ENCODE results near the gene MAPT.

The MAPT gene

DNA sequence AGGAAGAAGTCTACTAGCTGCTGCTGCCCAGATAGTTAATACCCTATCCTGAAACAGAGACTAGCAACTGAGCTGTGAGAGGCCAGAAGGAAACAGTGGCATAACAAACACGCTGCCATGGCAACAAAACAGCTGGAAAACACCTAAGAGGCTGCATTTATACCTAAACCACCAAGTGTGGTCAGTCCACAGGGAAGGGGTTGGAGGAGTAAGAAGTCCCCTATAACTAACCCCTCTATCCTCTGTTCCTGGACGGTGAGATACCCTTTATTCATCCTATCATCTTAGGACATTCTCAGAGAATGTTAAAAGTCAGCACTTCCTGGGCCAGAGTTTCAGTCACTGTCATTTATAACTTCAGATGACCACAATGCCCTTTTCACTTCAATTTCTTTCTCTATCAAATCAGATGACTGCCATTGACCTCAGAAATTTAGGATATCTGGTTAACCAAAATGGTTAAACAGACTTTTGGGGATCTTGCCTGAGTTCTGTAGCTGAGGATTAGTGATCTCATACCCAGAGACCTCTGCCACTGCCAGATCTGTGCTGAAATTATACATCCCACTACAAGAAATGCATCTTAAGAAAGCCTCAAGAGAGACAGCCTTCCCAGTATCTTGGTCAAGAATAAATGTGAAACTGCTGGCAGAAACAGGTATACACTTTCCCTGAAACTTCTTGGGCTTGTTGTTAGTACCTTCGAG is 140.9 kb downstream of the MAPT start:
- DNase-seq, result peak in 2 of 5 experiments; percentile 23 to 34

DNA sequence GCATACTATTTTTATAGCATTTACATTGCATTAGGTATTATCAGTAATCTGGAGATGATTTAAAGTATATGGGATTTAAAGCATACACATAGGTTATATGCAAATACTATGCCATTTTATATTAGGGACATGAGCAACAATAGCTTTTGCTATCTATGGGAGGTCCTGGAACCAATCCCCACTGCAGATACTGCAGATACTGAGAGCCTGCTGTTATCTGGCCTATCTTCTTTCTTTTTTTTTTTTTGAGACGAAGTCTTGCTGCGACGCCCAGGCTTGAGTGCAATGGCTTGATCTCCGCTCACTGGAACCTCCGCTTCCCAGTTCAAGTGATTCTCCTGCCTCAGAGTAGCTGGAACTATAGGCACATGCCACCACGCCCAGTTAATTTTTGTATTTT is 142.1 kb downstream of the MAPT start:
- no peak for DNase-seq

- DNase-seq, result no peak
Measured at GRCh38 chr17:46037722-46038255, 143.4 kb downstream of the MAPT start.

- no peak for DNase-seq
Measured at GRCh38 chr17:46038414-46038813, 144.1 kb downstream of the MAPT start.

GRCh38 chr17:46038937-46039336 is 144.6 kb downstream of the MAPT start:
- DNase-seq, result no peak

GRCh38 chr17:46039592-46040186 is 145.3 kb downstream of the MAPT start:
- DNase-seq, result no peak

DNA sequence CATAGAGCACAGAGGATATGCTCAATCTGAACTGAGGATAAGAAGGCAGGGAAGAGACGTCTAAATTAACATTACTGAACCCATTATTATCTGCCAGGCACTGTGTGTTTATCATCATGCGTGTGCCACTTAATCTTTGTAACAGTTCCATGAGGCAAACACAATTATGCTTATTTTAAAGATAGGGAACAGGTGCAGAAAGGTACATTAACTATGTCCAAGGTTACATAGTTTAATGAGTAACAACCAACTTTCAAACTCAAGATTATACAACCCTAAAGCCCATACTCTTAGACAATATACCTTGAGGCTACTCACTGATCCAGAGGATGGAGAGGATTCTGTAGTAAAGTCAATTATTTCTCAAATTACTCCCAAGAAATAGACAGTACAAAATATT is 147.9 kb downstream of the MAPT start:
- DNase-seq, result no peak

DNA sequence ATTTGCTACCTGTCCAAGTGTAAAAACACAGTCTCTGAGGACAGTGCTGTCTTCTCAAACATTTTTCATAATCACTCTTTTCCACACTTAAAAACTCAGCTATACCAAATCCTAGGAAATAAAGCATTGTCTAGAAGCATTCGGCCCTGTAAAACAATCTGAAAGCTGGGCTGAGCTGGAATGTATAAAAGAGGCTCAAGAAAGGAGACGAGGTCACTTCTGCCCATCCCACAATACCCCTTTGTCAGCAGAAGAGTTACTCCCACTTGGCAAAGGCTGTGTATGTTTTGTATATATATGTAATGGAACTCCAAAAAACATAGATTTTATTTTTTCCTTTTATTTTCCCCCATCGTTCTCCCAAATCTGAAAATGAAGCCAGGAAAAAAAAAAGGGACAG is 148.6 kb downstream of the MAPT start:
- DNase-seq, result no peak

DNA sequence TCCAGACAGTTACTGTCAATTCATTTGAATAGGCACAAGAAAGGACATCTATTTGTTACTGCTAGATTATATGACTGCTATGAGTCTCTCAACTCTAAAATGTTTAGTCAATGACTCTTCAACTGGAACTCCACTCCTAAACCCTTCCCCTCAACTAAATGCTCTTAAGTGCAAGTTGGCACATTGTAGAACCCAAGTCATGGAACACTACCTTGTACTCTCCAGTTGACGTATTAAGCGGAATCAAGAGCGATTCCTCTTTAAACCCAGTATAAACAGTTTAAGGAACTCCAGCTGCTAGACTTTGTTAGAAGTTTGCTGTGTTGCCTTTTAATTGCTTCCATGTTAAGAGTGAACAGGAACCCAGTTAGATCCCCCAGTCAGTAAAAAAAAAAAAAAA is 149.3 kb downstream of the MAPT start:
- DNase-seq, result no peak

DNA sequence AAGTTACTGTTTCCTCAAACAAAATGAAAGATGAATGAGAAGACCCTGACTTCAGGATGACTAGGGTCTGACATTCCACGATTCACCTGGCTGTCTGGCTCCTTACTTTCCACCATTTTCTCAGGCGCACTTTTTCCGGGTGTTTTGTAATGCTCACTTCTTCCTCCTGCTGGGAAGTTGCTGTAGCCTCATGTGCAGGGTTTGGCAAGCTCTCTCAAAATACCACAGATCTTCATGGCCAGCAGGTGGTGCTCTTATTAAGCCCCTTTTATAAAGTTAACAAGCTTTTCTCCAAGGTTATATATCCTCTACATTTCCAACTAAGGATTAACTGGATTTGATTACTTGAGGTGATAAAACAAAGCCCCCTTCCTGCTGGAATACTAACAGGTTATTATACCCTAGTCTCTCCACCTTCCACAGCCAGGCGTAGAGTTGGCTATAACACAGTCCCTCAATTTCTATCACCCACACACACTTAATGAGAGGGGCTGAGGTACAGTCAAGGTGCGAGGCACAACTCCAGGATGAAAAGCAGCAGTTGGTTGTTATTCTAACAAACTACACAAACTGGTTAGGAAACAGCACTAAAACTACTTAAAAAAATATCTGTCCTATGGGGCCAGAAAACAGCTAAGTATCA is 150.1 kb downstream of the MAPT start:
- DNase-seq, result peak in 4 of 5 experiments; percentile 28 to 58 (median 30)

DNA sequence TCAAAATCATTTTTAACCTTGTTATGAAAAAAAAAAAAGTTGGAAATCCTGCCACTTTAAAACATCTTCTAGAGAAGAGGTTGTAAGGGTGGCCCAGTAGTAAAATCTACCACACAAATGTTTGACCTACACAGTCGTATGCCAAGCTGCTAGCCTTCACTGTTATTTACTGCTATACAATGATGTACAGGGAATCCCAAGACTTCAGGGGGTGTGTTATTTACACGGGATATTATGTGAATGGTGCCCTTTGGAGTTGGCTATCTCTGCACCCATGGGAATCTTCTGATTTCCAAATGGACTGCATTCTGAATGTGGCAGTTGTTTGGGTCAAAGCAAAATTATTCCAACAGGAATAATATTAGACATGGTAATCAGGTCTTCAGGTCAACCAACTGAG is 150.6 kb downstream of the MAPT start:
- DNase-seq, result no peak

DNA sequence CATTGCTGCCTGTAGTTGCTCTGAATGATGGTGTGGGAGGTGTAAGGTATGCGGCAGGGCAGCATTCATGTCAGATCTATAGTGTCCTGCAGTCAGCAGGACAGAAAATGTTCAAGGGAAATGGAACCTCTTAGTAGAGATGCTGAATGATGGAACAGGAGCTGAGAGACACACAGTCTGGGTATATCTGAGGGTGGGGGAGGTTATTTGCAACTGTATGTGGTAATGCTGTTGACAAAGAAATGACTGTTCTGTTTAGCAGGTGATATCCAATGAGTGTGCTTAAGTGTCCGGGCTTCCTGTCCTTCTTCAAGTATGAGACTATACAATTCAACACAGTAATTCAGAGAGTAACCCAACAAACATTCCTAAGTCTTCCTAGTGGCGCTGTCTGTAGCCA is 151.3 kb downstream of the MAPT start:
- DNase-seq, result peak in 1 of 5 experiments; percentile 74

DNA sequence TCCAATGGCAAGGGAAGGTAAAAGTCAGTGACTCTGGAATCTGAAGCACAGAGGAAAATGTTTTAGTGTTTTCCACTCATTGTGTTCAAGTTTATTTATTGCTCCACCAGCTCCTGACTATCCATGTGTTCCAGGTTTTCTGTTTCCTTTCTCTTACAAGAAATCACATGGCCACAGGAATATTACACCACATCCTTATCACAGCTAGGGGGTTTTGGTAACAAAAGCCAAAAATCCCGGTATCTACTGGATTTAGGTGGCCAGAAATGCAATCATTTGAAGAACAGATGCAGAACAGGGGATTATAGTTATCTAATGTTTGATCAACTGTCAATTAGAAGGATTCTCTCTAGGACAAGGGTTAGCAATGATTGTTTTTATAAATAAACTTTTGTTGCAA is 152.6 kb downstream of the MAPT start:
- DNase-seq, result no peak

GRCh38 chr17:46047398-46047797 is 153.0 kb downstream of the MAPT start:
- DNase-seq, result no peak

- no peak for DNase-seq
Measured at GRCh38 chr17:46047856-46048255, 153.5 kb downstream of the MAPT start.

- no peak for DNase-seq
Measured at GRCh38 chr17:46049656-46050055, 155.3 kb downstream of the MAPT start.

GRCh38 chr17:46053911-46054534 is 159.7 kb downstream of the MAPT start:
- no peak for DNase-seq

GRCh38 chr17:46056800-46057304 is 162.5 kb downstream of the MAPT start:
- peak in 1 of 5 experiments; percentile 59 for DNase-seq

GRCh38 chr17:46057366-46057765 is 163.0 kb downstream of the MAPT start:
- DNase-seq, result peak in 1 of 5 experiments; percentile 50

GRCh38 chr17:46059486-46059885 is 165.1 kb downstream of the MAPT start:
- DNase-seq, result no peak

GRCh38 chr17:46060461-46060860 is 166.1 kb downstream of the MAPT start:
- DNase-seq, result no peak

- DNase-seq, result no peak
Measured at GRCh38 chr17:46061435-46061834, 167.1 kb downstream of the MAPT start.

DNA sequence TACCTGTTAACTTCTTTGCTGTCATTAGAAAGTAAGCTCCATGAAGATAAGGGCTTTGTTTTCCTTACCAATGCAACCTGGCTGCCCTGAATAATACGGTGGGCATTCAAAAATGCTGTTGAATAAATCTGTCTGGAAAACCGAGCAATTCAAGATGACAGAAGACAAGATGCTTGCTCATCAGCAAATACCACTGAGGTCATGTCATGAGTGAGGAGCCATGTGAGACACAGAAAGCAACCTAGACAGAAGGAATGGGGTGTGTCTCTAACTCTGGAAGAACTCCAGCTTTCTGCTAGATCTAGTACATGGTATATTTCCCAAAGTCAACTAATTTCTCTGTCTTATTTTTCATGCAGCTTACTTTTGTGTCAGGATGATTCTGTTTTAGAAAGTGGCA is 168.9 kb downstream of the MAPT start:
- no peak for DNase-seq
